HepG2 (cell line): ENCODE measurements around the gene FHIT. TPM values are rescaled to one million over a fixed set of nuclear protein-coding genes. Genes with fewer than 3 reads are reported as not detected.

Source experiments
- ATAC-seq: fragments of 200-7000 bp; cut with Tn5 transposase; 3 replicates; pipeline ENCODE4 v1.9.1; 2020; ENCODE audit warnings: mild to moderate bottlenecking, moderate library complexity
- BruUV-seq: library from RNA; stranded (reverse); fragments of 400-500 nt; replicated peaks from 2 replicates; lab custom pipeline; 2021; lab: Mats Ljungman, UMichigan
- CTCF ChIA-PET: fragments of 300-600 bp; formaldehyde crosslinking; extraction: SDS; loops from one replicate; lab custom pipeline; 2021; ENCODE audit warnings: low total read pairs, inconsistent platforms, low intra/inter-chr PET ratio; lab: Yijun Ruan, JAX
- POLR2A ChIA-PET: fragments of 350-600 bp; sonication (Branson Sonifier 250); formaldehyde crosslinking; loops from one replicate; lab custom pipeline; 2020; ENCODE audit warnings: antibody characterized with exemption, inconsistent platforms; lab: Yijun Ruan, JAX
- DNase-seq: peaks from one replicate; pipeline ENCODE4 v3.0.0-alpha.2; 2015; ENCODE audit warnings: low spot score
- FAIRE-seq: peaks from 3 replicates; lab custom pipeline; 2011; peaks lifted over from hg19 to GRCh38; lab: Jason Lieb, UNC
- H2AFZ ChIP-seq: one replicate; pipeline ENCODE4 v1.6.1; 2011; ENCODE audit warnings: low read length, inconsistent platforms
- H3K27ac ChIP-seq: fragments of 300-600 bp; 3 replicates; pipeline ENCODE4 v1.8.0; 2011; ENCODE audit warnings: mixed run types, mild to moderate bottlenecking, mixed read lengths, low read length, inconsistent platforms; ENCODE audit not compliant: insufficient read depth; ENCODE audit errors: extremely low read length
- H3K27me3 ChIP-seq, 2 experiments: fragments of 200-600 bp in 1 of 2; 2 replicates in 1 of 2; 3 replicates in 1 of 2; pipeline versions ENCODE4 v1.6.0 to v1.8.0; 2011; ENCODE audit warnings: low read length in 2 of 2, mild to moderate bottlenecking in 2 of 2, moderate library complexity in 2 of 2, inconsistent platforms in 1 of 2; ENCODE audit not compliant: insufficient read depth in 2 of 2, control insufficient read depth in 1 of 2
- H3K36me3 ChIP-seq, 2 experiments: fragments of 200-600 bp in 1 of 2; replicated peaks in 1 of 2; 2 replicates in 1 of 2; 3 replicates in 1 of 2; pipeline versions ENCODE4 v1.5.1 to v1.8.0; 2011; ENCODE audit warnings: low read length in 2 of 2, inconsistent platforms in 1 of 2; ENCODE audit not compliant: insufficient read depth in 2 of 2, control insufficient read depth in 1 of 2
- H3K4me1 ChIP-seq: 2 replicates; pipeline ENCODE4 v1.5.1; 2012; ENCODE audit warnings: low read length, inconsistent platforms; ENCODE audit not compliant: insufficient read depth
- H3K4me2 ChIP-seq: 2 replicates; pipeline ENCODE4 v1.6.0; 2011; ENCODE audit warnings: low read depth, low read length, inconsistent platforms
- H3K4me3 ChIP-seq, 3 experiments: fragments of 200-600 bp in 1 of 3; sonication (generic), shearing (Covaris generic) in 1 of 3; replicated peaks in 1 of 3; 2 replicates each; pipeline ENCODE4 v1.5.1; 2011 to 2016; ENCODE audit warnings: low read length in 3 of 3, inconsistent platforms in 2 of 3, low read depth in 2 of 3, mild to moderate bottlenecking in 2 of 3, control low read depth in 1 of 3, mixed read lengths in 1 of 3; ENCODE audit not compliant: insufficient read depth in 1 of 3
- H3K79me2 ChIP-seq: one replicate; pipeline ENCODE4 v1.6.1; 2011; ENCODE audit warnings: low read length, inconsistent platforms; ENCODE audit not compliant: insufficient read depth
- H3K9ac ChIP-seq: 2 replicates; pipeline ENCODE4 v1.6.0; 2011; ENCODE audit warnings: mild to moderate bottlenecking, low read depth, low read length, inconsistent platforms; ENCODE audit not compliant: insufficient read depth
- H3K9me3 ChIP-seq: 2 replicates; pipeline ENCODE4 v1.5.1; 2012; ENCODE audit warnings: mild to moderate bottlenecking, low read length
- H4K20me1 ChIP-seq: 2 replicates; pipeline ENCODE4 v1.6.0; 2011; ENCODE audit warnings: inconsistent platforms, mild to moderate bottlenecking, low read length, moderate library complexity; ENCODE audit not compliant: insufficient read depth
- JDP2 ChIP-seq: sonication (generic); formaldehyde crosslinking; IDR thresholded peaks from 2 replicates; pipeline ENCODE4 v1.8.1; 2022; ENCODE audit warnings: missing genetic modification reagents, borderline replicate concordance
- MLLT10 ChIP-seq: sonication (generic); formaldehyde crosslinking; IDR thresholded peaks from 2 replicates; pipeline ENCODE4 v1.4.0; 2020; ENCODE audit warnings: missing genetic modification reagents
- NR2F2 ChIP-seq: IDR thresholded peaks from 2 replicates; pipeline ENCODE4 v1.6.1; 2012; ENCODE audit warnings: low read depth, inconsistent platforms, borderline replicate concordance
- SIX4 ChIP-seq: sonication (generic); formaldehyde crosslinking; IDR thresholded peaks from 2 replicates; pipeline ENCODE4 v1.4.0; 2020; ENCODE audit warnings: missing genetic modification reagents
- ZBTB20 ChIP-seq: sonication (generic); formaldehyde crosslinking; IDR thresholded peaks from 2 replicates; pipeline ENCODE4 v1.8.1; 2023; ENCODE audit warnings: missing genetic modification reagents, low read depth, mild to moderate bottlenecking, borderline replicate concordance
- ZNF780A ChIP-seq: sonication (generic); formaldehyde crosslinking; IDR thresholded peaks from 2 replicates; pipeline ENCODE4 v1.8.0; 2022; ENCODE audit warnings: mild to moderate bottlenecking, missing genetic modification reagents, moderate library complexity
- WGBS: methylation state at CpG from one replicate; pipeline ENCODE4 v1.1.6; 2017; ENCODE audit warnings: low lambda C conversion rate; 5-methylcytosine and 5-hydroxymethylcytosine counted together
- in situ Hi-C: cut with HindIII; loops from 2 replicates; pipeline ENCODE4 v1.10.0; 2017; ENCODE audit warnings: low pct_unique_long_range_greater_than_20kb; ENCODE audit not compliant: extremely low pct_ligation_motif_present
- intact Hi-C: fragments of 100-400 bp; cut with micrococcal nuclease; formaldehyde crosslinking; loops from one replicate; pipeline ENCODE4 v1.10.0; 2022; ENCODE audit not compliant: unreplicated experiment
- polyA plus RNA-seq, 8 experiments: library from polyadenylated mRNA; depleted of rRNA in 3 of 8; stranded (reverse) in 7 of 8; unstranded in 1 of 8; fragments of >200 nt; fragmentation: Illumina TruSeq in 4 of 8; extraction: Trizol in 4 of 8; gene quantifications; 2 replicates each; pipeline versions ENCODE4 v1.2.1 to v1.2.3, GENCODE V29; 2011 to 2016; ENCODE audit warnings: low read depth in 4 of 8, missing spikeins in 1 of 8, mixed read lengths in 1 of 8; ENCODE audit not compliant: insufficient read depth in 1 of 8
- total RNA-seq, 5 experiments: library from RNA; depleted of rRNA; stranded (reverse); fragments of >200 nt; fragmentation: Illumina TruSeq; extraction: Trizol; gene quantifications; 2 replicates each; pipeline ENCODE4 v1.2.3, GENCODE V29; 2016; ENCODE audit warnings: low read depth in 1 of 5
- TF ChIP-seq, protein P1 (sequence below): sonication (generic); formaldehyde crosslinking; IDR thresholded peaks from 2 replicates; pipeline ENCODE4 v1.5.1; 2020; ENCODE audit warnings: missing genetic modification reagents, mild to moderate bottlenecking, borderline replicate concordance
- TF ChIP-seq, protein P2 (sequence below): sonication (generic); formaldehyde crosslinking; IDR thresholded peaks from 2 replicates; pipeline ENCODE4 v1.8.1; 2023; ENCODE audit warnings: mild to moderate bottlenecking, inconsistent platforms, moderate library complexity, missing genetic modification reagents, borderline replicate concordance
- TF ChIP-seq, protein P3 (sequence below): sonication (generic); formaldehyde crosslinking; conservative IDR thresholded peaks from 2 replicates; pipeline ENCODE4 v1.4.0; 2020; ENCODE audit warnings: missing genetic modification reagents
- TF ChIP-seq, protein P4 (sequence below): sonication (generic); formaldehyde crosslinking; IDR thresholded peaks from 2 replicates; pipeline ENCODE4 v1.5.0; 2020; ENCODE audit warnings: missing genetic modification reagents, mild to moderate bottlenecking, borderline replicate concordance

The FHIT gene
- total and polyA plus RNA-seq, 2 of the 13 experiments (the other 11 are each of a cell fraction or from before 2014, with no cell fraction given) = 4.0 to 4.6 TPM

DNA sequence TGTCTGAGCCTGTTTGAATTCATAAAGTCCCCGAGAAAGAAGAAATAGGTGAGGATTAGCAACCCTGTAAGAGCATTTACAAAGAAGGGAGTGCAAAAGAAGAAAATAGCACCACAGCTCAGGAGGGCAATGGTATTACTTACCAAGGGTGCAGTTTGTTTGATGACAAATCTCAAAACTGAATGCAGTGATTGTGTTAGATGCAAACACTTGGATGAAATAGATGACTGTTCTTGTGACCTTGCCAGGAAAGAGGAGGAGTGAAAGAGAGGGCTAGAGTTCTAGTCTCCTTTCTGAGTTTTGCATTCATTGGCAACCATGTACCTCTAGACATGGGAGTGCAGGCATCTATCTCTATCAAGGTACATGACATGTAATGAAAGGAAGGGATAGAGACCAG lies 1170.6 kb downstream of the FHIT start:
- no peak overlapping the region for H3K4me2 ChIP-seq
- no peaks in the 10 kb centered on the region for H3K36me3 ChIP-seq
- in situ Hi-C loops = no loop called here
- H3K4me1 ChIP-seq = no peaks in the 10 kb centered on the region
- BruUV-seq = no TSS peak
- no peaks in the 10 kb centered on the region for H3K79me2 ChIP-seq
- ChIA-PET POLR2A (no interaction called here), CTCF (no interaction called here)
- FAIRE-seq (no peak), ATAC-seq (no peak), DNase-seq (no peak)
- no peak overlapping the region for H3K9ac ChIP-seq
- 0% methylated on average over 1 of the region's 1 CpG for WGBS
- no peaks in the 10 kb centered on the region for H4K20me1 ChIP-seq
- H3K27ac ChIP-seq = no peak overlapping the region
- no peaks in the 10 kb centered on the region for H3K27me3 ChIP-seq
- TF ChIP-seq, protein P1, sequence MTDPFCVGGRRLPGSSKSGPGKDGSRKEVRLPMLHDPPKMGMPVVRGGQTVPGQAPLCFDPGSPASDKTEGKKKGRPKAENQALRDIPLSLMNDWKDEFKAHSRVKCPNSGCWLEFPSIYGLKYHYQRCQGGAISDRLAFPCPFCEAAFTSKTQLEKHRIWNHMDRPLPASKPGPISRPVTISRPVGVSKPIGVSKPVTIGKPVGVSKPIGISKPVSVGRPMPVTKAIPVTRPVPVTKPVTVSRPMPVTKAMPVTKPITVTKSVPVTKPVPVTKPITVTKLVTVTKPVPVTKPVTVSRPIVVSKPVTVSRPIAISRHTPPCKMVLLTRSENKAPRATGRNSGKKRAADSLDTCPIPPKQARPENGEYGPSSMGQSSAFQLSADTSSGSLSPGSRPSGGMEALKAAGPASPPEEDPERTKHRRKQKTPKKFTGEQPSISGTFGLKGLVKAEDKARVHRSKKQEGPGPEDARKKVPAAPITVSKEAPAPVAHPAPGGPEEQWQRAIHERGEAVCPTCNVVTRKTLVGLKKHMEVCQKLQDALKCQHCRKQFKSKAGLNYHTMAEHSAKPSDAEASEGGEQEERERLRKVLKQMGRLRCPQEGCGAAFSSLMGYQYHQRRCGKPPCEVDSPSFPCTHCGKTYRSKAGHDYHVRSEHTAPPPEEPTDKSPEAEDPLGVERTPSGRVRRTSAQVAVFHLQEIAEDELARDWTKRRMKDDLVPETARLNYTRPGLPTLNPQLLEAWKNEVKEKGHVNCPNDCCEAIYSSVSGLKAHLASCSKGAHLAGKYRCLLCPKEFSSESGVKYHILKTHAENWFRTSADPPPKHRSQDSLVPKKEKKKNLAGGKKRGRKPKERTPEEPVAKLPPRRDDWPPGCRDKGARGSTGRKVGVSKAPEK (CRISPR knock-in tag) = no peak
- TF ChIP-seq, protein P2, sequence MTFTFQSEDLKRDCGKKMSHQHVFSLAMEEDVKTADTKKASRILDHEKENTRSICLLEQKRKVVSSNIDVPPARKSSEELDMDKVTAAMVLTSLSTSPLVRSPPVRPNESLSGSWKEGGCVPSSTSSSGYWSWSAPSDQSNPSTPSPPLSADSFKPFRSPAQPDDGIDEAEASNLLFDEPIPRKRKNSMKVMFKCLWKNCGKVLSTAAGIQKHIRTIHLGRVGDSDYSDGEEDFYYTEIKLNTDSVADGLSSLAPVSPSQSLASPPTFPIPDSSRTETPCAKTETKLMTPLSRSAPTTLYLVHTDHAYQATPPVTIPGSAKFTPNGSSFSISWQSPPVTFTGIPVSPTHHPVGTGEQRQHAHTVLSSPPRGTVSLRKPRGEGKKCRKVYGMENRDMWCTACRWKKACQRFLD = no peak
- TF ChIP-seq, protein P3, sequence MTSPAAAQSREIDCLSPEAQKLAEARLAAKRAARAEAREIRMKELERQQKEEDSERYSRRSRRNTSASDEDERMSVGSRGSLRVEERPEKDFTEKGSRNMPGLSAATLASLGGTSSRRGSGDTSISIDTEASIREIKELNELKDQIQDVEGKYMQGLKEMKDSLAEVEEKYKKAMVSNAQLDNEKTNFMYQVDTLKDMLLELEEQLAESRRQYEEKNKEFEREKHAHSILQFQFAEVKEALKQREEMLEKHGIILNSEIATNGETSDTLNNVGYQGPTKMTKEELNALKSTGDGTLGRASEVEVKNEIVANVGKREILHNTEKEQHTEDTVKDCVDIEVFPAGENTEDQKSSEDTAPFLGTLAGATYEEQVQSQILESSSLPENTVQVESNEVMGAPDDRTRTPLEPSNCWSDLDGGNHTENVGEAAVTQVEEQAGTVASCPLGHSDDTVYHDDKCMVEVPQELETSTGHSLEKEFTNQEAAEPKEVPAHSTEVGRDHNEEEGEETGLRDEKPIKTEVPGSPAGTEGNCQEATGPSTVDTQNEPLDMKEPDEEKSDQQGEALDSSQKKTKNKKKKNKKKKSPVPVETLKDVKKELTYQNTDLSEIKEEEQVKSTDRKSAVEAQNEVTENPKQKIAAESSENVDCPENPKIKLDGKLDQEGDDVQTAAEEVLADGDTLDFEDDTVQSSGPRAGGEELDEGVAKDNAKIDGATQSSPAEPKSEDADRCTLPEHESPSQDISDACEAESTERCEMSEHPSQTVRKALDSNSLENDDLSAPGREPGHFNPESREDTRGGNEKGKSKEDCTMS (CRISPR knock-in tag) = no peak
- TF ChIP-seq SIX4 (CRISPR knock-in tag) (no peak), ZNF780A (CRISPR knock-in tag) (no peak), ZBTB20 (CRISPR knock-in tag) (no peak), MLLT10 (CRISPR knock-in tag) (no peak), NR2F2 (no peak), JDP2 (CRISPR knock-in tag) (no peak)
- TF ChIP-seq, protein P4, sequence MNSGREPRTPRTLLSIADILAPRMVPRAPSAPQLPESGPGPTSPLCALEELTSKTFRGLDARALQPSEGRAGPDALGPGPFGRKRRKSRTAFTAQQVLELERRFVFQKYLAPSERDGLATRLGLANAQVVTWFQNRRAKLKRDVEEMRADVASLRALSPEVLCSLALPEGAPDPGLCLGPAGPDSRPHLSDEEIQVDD (CRISPR knock-in tag) = no peak
- H3K4me3 ChIP-seq = no peak overlapping the region
- intact Hi-C loops = no loop called here
- no peak overlapping the region for H2AFZ ChIP-seq
- H3K9me3 ChIP-seq = no peaks in the 10 kb centered on the region; the same call in 1 of the 2 replicates
